Measurements from ENCODE around the gene PIK3CD.
"Not testable (repeated sequence)": the region's sequence is repeated elsewhere in the genome, so short reads cannot be mapped to it uniquely, and the experiment has no call there.

The PIK3CD gene

DNA sequence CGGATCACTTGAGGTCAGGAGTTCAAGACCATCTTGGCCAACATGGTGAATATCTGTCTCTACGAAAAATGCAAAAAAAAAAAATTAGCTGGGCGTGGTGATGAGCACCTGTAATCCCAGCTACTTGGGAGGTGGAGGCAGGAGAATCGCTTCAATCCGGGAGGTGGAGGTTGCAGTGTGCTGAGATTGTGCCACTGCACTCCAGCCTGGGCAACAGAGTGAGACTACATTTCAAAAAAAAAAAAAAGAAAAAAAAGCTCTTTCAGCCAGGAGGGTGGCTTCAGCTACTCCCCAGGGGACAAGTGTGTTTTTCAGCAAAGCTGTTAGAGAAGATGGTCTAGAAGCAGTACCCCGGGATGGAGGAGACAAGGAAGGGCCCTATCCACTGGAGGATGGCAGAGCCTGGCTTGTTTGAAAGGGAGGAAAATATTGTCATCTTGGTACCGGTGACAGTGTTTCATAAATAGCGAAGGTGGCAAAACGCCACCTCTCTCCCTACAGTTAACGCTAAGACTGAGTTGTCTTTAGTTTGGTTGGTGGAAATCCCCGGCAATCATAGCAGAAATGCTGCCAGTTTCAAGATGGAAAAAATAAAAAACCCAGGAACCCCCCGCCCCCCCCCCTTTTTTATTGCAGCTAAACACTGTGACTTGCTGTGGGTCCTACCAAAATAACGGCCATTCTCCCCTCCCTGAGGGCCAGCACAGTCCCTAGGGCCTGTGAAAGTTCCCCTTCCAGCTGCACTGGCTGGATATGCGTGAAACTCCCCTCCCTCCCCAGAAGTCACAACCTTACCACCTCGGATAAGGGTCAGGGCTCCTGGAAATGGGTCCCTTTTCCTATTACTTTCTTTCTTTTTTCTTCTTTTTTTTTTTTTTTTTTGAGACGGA lies 3.5 kb downstream of the PIK3CD start:
- no peak for DNase-seq

DNA sequence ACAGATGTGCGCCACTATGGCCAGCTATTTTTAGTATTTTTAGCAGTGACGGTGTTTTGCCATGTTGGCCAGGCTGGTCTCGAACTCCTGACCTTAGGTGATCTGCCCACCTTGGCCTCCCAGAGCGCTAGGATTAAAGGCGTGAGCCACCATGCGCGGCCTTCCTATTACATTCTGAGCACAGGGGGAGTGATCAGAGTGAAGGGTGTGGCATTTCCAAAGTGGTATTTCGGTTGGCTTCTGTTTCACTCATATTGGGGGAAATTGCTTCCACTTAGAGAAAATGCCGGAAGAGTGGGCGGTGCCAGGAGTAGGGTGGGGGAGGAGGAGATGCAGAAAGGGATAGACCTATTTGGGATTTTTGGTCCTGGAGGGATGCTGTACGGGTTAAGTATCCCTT lies 4.3 kb downstream of the PIK3CD start:
- no peak for DNase-seq

DNA sequence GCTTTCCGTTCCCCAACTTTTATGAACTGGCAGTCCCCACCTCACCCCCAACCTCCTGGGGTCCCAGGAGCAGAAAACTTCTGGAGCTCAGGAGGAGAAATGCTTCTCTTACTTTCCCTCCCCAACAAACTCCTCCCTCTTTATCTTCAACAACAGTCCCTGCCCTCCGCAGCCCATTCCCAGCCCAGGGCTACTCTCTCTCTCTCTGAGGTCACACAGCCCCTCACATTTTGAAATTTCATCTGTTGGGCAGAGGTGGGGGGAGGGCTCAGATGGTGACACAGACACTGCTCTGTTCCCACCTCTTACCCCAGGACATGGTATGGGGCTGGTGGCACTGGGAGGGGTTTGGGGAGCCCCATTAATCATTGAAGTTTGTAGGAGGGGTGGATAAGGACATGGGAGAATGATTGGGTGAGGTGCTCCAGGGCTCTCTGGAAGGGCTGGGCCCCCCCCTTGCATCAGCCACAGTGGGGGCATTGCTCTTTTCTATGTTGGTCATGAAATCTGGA lies 6.0 kb downstream of the PIK3CD start:
- no peak for DNase-seq

DNA sequence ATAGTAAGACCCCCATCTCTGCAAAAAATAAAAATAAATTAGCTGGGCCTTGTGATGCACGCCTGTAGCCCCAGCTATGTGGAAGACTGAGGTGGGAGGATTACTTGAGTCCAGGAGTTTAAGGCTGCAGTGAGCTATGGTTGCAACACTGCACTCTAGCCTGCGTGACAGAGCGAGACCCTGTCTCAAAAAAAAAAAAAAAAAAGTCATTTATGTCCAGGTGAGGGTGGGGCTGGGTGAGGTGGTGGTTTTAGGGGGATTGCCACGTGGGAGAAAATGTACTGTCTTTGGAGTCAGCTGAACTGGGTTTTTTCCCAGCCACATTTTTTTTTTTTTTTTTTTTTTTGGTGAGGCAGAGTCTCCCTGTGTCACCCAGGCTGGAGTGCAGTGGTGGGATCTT lies 6.7 kb downstream of the PIK3CD start:
- DNase-seq: no peak

DNA sequence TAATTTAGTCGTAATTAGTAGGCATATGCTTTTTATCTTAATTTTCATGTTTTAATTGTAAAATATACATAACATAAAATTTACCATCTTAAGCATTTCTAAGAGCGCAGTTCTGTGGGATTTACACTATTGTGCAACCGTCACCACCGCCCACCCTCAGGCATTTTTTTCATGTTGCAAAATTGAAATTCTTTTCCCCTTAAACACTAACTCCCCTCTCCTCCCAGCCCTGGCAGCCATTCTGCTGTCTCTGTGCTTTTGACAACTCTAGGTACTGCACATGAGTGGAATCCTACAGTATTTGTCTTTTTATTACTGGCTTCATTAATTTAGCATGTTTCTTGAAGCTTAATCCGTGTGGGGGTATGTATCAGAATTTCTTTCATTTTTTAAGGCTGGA lies 7.8 kb downstream of the PIK3CD start:
- peak; percentile 57 for DNase-seq

DNA sequence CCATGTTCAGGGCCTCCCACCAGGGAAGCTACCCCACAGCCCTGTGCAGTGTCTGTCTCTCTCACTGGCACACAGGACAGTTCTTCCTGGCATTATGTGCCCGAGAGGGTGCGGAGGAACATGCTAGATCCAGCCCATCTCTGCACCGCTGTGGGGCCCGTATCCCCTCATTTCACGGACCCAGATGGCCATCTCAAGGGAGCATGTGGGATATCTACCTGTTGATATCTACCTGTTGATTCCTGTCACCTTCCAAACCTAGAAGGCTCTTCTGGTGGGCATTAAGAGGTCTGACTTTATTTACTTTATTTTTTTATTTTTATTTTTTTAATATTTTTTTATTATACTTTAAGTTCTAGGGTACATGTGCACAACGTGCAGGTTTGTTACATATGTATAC lies 11.7 kb downstream of the PIK3CD start:
- DNase-seq: no peak

DNA sequence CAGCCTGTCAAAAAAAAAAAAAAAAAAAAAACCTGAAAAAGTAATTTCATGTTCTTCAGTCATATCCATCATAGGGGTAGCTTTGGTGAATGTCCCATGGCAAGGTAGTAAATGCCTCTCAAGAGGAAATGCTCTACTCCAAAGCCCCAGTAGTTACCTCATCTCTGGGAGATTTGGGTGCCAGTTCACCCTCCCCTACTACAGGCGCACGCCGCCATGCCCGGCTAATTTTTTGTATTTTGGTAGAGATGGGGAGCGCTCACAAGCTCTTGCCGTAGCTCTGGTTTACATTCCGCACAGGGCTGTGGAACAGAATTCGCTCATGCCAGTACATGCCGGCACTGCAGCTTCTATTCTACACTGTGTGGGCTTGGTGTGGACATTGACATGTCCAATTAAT lies 13.7 kb downstream of the PIK3CD start:
- DNase-seq: no peak

DNA sequence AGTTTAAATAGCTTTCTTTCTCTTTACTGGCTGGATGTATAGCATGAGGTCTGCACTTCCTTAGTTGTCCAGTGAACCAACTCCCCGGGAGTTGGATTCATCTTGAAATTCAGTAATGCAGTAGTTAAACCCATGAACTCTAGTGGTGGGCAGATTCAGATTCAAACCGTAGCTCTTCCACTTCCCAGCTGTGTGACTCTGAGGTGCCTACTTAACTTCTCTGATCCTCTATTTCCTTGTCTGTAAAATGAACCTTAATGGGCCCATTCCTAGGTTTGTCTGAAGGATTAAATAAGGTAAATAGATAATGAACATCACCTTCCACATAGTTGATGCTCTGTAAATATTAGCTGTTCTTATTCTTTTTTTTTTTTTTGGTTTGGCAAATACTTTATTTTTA lies 16.5 kb downstream of the PIK3CD start:
- no peak for DNase-seq

DNA sequence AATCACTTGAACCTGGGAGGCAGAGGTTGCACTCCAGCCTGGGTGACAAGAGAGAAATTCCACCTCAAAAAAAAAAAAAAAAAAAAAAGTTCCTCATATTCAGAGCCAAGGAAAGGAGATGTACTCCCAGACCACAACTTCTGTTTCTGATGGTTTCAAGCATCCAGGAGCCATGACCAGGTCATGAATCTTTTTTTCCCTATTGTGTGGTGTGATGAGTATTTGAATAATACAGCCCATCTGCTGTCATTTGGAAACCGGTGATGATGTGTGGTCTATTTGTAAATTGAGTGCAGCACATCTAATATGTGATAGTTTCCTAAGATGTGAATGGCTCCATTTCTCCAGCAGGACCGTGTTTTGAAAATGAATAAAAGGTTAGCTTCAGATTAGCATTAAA lies 18.6 kb downstream of the PIK3CD start:
- no peak for DNase-seq

DNA sequence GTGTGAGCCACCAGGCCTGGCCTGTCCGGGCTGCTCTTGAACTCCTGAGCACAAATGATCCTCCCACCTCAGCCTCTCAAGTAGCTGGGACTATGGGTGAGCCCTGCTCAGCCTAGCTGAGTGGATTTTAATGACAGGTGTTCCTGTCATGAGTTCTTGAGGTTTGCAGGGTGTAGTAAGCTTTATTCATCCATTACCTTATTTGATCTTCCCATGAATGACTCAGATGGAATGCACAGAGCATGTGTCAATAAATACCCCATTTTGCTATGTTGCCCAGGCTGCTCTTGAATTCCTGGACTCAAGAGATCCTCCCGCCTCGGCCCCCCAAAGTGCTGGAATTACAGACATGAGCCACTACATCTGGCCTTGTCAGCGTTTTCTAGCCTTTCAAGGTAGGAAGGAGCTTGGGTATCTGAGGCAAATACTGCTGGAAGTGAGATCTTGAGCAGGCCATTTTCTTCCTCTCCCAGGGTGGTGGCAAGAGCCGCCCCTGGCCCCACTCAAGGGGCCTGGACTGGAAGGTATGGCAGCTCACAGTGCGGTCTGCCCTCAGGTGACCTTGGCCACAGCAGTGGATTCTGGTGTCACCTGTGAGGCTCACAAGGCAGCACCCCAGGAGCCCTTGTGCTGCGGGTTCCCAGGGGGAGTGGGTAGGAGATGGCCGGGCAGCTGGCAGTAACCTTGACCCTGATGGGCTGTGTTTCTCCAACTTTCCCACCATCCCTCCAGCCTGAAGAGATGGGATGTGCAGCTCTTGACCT lies 20.0 kb downstream of the PIK3CD start:
- peak; percentile 25 for DNase-seq

DNA sequence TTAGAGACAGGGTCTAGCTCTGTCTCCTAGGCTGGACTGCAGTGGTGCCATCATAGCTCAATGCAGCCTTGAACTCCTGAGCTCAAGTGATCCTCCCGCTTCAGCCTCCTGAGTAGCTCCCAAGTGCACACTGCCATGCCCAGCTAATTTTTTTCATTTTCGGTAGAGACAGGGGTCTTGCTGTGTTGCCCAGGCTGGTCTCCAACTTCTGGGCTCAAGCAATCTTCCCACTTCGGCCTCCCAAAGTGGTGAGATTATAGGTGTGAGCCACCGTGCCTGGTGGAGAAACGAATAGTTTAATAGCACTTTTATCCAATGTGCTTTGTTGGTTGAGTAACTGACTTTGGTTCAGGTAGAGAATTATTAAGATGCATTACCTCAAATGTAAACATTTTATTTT lies 20.9 kb downstream of the PIK3CD start:
- no peak for DNase-seq

DNA sequence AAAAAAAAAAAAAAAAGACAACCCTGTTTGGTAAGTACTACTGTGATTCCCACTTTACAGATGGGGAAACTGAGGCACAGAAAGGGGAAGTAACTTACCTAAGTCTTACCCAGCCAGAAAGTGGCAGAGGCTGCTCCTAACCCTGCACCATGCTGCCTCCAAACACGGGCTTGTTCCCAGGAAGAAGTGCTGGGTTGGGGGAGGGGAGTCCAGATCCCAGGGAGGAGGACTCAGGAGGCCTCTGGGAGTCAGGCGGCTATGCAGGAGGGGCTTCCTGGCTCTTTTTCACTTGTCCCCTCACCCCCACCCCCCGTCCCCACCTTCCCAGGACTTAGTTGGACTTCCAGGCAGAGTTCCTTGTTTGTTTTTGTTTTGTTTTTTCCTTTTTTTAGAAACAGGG lies 23.9 kb downstream of the PIK3CD start:
- no peak for DNase-seq

DNA sequence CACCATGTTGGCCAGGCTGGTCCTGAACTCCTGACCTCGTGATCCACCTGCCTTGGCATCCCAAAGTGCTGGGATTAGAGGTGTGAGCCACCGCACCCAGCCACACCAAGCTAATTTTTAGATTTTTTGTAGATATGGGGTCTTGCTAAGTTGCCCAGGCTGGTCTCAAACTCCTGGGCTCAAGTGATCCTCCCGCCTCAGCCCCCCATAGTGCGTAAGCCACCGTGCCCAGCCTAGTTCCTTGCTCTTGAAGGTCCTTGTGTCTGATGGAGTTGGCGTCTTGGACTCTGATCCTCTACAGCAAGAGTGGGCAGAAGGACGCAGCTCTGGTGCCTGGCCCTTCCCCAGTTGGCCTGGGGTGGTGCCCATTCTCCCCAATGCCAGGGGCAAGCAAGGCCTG lies 24.6 kb downstream of the PIK3CD start:
- DNase-seq: not testable (repeated sequence)

DNA sequence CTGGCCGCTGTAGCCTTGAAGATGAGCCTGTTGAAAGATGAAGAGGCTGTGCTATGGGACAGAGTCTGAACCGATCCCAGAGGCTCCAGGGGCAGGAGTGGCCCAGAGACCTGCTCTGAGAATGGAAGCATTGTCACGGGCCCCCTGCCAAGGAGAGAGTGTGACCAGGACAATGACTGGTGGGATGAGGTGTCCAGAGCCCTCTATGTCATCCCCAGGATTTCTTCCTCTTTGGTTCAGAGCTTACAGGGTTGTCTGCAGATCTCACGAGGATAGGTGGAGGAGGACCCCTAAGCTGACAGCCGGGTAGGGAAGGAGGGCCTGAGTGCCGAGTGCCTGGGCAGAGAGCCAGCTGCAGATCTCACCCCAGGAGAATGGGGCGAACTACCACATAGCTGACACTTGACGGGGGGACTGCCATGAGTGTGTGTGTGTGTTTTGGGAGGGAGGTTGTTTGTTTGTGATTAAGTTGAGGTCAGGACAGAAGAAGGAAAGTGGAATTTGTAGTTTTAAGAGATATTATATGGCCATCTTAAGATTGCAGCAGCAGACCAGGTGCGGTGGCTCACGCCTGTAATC lies 25.4 kb downstream of the PIK3CD start:
- no peak for DNase-seq

DNA sequence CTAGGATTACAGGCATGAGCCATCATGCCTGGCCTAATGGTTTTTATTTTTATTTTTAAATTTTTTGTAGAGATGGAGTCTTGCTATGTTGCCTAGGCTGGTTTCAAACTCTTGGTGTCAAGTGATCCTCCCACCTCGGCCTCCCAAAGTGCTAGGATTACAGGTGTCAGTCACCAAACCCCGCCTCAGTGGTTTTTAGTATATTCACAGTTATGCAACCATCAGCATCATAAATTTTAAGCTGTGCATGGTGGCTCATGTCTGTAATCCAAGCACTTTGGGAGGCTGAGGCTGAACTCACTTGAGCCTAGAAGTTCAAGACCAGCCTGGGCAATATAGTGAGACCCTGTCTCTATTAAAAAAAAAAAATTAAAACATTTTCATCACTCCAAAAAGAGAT lies 28.6 kb downstream of the PIK3CD start:
- no peak for DNase-seq

DNA sequence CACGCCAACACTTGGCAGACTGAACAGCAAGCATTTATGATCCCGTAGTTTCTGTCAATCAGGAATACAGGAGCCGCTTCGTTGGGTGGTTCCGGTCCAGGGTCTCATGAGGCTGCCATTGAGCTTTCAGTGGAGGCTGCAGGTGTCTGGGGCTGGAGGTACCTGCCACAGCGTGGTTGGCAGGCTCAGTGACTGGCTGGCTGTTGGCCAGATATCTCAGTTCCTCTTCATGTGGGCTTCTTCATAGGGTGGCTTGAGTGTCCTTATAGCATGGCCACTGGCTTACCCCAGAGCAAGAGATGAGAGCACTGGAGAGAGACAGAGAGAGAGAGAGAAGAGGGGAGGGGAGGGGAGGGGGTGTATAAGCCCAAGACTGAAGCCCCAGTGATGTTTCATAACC lies 29.3 kb downstream of the PIK3CD start:
- no peak for DNase-seq

DNA sequence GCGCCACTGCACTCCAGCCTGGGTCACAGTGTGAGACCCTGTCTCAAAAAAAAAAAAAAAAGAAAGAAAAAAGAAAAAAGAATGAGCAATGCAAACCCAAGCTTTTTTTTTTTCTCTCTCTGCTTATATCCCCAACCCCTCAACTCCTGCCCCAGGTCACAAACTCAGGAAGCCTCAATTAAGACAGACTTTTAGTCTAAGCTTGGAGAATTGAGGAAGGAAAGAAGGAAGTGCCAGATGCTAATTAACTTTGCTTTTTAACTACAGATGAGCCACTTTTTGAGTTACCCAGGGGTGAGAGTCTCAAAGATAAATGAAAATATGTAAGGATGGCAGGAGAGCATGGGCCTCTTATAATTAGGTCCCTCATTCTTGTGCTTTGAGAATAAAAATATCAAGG lies 33.3 kb downstream of the PIK3CD start:
- no peak for DNase-seq

DNA sequence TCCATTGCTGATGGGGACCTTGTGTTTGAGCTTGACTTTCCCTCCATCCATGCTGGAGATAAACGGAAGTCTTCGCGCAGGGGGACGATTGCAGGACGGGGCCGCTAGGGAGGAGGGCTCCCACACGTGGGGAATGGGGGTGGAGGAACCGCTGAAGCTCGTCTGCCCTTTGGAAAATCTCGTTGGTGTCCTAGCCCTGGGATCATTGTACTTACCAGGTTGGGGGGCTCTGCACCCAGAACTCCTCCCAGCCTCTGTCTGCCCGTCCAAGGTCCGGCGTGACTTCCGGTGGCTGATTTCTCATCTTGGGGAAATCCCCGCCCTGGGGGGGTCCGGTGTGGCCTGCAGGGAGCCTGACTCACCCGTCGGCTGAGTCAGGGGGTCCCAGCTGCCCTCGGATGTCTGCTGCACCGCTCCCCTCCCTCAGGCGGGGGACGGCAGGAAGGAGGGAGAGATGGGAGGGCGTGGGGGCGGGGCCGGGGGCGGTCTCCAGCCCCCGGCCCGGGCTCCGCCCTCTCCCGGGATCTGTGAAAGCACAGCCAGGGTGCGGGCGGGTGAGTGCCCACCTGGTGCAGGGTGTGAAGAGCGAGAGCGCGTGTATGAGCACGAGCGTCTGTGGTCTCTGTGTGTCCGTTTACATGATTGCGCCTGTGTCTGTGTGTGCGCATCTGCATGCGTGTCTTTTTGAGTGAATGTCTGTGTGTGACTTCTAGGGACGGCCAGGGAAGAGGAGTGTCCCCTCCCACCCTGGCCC lies 35.8 kb downstream of the PIK3CD start:
- DNase-seq: peak; percentile 89

DNA sequence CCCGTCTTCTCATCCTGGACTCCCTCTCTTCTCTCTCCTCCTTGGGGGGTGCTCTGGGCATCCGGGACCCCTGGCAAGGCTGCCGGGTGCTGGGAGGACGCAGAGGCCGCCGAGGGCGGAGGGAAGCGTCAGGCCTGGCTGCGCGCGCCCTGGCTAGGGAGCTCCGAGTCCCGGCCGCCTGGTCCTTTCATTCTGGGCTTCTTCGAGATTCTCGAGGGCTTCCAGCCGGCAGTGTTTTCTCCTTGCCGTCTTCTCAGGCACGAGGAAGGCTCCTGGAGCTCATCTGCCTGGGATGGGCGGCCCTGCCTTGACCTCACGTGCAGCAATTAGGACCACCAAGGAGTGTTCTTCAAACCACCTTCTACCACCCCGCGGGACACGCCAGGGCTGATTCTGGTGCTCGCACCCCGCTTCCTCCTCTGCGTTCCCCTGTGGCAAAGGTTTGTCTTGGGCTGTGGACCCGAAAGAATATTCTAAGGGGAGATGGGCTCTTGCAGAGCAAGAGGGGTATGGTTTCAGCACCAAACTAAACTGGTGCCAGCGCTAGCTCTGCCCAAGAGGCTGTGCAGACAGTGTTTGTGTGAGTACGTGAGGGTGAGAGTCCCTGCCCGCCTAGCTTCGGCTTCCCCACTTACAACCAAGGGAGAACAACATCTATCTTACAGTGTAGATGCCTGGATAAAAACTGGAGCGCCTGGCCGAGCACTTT lies 36.5 kb downstream of the PIK3CD start:
- DNase-seq: no peak

DNA sequence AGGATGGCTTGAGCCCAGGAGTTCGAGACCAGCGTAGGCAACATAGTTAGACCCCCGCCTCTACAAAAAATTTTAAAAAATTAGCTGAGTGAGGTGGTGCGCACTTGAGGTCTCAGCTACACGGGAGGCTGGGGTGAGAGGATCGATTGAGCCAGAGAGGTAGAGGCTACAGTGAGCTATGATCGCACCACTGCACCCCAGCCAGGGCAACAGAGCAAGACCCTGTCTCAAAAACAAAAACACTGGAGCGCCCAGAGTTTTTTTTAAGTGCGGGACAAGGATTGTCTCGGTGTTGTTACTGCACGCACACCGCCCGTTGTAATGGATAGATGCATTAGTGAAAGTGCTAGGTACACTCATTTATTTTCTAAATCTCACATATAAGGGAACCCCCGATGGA lies 37.1 kb downstream of the PIK3CD start:
- DNase-seq: no peak

DNA sequence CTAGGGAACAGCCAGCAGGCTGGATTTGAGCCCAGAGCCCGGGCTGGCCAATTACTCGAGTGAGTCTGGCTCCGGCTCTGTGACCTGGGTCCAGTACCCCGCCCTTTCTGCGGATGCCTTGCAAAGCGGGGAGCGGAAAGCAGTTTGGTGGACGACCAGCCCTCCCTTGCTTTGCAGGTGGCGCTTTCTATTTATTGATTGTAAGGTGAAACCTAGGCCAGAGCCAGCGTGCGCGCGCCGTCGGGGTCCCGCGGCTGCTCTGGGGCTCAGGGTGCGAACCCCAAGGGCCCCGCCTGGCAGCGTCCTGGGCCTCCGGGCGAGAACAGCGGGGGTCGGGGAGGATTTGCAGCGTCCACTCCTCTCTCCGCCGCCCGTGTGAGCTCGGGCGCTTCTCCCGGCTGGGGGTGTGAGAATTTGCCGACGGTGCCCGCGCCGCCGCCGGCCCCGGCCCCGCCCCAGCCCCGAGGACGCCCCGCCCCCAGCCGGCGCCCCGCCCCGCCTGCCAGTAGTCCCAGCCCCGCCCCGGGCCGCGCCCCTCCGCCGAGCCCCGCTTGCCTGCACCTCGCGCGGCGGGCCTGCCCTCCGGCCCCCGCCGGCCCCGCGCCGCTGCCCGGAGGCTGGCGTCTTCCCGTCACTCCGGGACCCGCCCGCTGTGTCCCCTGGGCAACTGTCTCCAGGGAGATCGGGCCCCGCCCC lies 37.6 kb downstream of the PIK3CD start:
- DNase-seq: peak; percentile 85

DNA sequence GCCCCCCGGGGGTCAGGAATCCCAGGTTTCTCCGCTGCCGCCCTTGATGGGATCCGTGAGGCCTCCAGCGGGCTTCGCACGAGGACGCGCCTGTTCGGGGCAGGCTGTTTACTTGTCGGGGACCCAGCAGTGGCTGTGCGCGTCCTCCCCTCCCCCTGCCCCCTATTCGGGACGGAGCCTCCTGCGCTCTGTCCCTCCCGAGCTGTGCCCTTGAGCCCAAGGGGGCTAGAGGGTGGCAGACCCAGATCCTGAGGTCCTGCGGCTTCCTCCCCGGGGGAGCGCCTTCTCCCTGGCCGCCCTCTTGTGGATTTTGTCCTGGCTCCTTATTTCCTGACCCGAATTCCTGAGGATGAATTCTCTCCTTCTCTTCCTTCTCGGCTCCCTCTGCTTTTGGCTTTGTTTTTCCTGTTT lies 38.4 kb downstream of the PIK3CD start:
- no peak for DNase-seq

Measured in T1000 (cell line).